HG02884 (cell line): Measurements from ENCODE around the gene GDA.
"Not testable (repeated sequence)": the region's sequence is repeated elsewhere in the genome, so short reads cannot be mapped to it uniquely, and the experiment has no call there.

Source experiments
- ATAC-seq: cut with Tn5 transposase; IDR thresholded peaks from one replicate; pipeline ENCODE4 v1.9.1; 2021; ENCODE audit warnings: mild to moderate bottlenecking, moderate library complexity; ENCODE audit not compliant: unreplicated experiment

The GDA gene

DNA sequence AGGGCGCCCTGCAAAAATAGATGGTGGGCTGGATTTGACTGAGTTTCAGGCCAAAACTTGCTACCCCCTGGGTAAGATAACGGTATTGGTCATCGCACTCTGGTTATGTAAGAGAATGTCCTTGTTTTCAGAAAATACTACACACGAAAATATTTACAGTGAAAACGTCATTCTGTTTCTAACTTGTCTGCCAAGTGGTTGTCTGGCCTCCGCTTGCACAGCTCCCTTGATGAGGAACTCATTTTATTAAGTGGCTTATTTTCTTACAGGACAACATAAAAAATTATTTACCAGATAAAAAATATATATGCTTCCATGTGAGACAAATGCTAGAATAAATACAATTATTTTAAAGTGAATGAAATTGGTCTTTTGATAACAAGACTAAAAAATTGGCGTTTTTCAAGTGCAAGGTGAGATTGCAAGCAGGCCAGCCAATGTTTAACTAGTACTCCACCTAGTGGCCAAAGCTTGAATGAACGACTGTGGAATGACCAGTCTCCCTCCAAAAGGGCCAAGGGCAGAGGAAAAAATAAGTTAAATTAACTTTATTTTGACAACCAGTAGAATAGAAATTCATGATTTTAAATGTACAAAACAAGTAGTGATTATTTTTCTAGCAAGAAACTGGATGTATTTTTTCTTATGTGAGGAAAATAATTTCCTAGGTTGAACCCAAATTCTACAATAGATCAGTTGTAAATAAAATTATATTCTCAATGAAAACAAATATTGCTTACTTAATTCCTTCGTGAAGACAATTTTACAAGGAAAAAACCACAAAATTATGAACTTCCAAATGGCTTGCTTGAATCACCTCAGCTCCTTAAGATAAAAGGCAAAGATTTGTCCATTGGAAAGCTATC lies 122.6 kb downstream of the GDA start:
- ATAC-seq, result peak; percentile 65

DNA sequence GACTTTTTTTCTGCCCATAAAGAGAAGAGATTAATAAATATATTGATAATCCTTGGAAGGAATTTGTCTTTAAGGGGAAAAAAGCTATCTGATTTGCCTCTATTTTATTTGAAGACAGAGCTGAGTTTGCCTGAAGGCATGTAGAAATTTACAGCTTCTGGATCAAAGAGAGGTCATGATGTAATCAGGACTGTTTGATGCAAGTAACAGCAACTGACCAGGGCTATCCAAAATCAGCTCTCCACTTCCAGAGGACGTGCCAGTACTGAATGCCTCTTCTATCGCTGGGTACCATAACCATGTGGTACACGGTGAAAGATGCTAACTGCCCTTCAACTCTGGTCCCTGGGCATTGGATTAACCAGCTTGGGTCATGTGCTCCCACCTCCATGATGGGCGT lies 125.2 kb downstream of the GDA start:
- no peak for ATAC-seq

DNA sequence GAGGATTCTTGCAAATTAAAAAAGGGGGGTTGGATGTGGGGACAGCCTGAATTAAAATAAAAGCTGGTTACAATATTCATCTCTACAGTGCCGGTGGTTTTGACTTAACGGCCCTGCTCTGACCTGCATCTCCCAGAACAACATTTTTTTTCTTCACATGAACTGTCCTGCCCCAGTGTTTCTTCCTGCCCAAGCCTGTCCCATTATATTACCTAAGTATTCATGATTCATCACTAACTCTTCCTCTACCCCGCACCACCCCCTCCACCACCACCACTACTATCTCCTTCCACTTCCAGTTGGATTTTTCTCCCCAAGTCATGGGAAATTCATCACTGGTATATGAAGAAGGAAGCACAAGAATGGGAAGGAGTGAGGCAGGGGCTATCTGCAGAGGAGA lies 125.7 kb downstream of the GDA start:
- no peak for ATAC-seq

DNA sequence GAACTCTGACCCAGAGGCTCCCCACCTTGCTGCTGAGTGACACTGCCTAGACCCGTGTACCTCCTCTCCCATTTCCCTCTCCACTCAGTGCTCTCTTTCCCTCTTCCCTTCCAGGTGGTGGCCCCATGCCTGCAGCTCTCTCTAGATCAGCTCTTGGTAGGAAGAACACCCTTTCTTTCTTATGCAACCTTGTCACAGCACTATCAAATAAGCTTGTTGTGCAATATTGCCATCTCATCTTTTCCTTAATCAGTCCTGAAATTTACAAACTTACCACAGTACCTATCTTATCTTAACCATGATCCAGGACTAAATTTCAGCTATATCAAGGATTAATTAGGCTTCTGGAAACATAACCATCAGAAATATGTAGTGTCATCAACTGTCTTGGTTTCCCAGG lies 127.2 kb downstream of the GDA start:
- no peak for ATAC-seq

DNA sequence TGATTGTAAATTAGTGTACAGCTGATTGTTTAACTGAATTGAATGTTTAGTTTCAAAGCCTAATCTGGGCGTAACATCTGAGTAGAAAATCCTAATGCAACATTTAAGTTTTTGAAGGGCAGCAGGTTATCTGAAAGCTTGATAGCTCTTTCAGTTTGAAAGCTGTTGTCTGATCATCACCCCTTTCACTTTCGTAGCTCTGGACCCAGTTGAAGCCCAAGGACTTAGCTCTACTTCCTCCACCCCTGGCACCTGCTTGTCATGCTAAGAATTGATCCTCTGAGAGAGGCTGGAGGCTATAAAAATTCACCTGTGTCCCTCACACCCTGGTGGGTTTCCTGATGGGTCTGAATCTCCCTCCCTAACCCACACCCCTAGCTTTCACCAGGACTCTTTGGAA lies 129.7 kb downstream of the GDA start:
- ATAC-seq, result peak; percentile 40

DNA sequence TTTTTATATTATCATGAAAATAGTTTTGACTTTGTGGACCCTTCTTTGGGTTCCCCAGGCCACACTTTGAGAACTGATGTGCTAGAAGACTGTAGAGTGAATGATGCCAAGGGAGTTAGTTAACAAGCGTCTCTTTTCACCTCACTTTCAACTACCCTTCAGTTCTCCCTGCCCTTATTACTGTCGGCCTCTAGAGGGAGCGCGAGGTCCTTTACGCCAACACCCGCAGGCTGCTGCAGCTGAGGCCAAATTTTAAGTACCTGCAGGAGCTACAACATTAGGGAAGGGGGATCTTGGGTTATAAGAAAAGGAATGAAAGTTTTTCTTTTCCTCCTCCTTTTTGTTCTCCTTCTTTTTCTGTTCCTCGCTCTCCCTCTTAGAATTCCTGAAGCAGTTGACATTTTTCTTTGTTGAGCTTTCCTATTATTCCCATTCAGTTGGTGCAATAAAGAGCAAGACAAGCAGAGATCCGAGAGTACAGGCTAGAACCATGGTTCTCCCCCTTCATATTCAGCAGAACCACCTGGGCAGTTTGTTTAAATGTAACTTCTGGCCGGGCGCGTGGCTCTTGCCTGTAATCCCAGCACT lies 131.8 kb downstream of the GDA start:
- ATAC-seq, result peak; percentile 93

DNA sequence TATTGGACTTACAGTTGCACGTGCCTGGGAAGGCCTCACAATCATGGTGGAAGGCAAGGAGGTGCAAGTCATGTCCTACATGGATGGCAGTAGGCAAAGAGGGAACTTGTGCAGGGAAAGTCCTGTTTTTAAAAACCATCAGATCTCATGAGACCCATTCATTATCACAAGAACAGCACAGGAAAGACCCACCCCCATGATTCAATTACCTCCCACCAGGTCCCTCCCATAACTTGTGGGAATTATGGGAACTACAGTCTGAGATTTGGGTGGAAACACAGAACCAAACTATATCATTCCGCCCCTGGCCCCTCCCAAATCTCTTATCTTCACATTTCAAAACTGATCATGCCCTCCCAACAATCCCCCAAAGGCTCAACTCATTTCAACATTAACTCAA lies 140.2 kb downstream of the GDA start:
- ATAC-seq, result no peak

DNA sequence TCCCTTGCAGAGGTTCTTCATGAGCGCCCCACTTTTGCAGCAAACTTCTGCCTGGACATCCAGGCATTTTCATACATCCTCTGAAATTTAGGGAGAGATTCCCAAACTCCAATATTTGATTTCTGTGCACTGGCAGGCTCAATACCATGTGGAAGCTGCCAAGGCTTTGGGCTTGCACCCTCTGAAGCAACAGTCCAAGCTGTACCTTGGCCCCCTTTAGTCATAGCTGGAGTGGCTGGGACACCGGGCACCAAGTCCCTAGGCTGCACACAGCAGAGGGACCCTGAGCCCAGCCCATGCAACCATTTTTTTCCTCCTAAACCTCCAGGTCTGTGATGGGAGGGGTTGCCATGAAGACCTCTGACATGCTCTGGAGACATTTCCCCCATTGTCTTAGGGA lies 141.1 kb downstream of the GDA start:
- ATAC-seq, result no peak

DNA sequence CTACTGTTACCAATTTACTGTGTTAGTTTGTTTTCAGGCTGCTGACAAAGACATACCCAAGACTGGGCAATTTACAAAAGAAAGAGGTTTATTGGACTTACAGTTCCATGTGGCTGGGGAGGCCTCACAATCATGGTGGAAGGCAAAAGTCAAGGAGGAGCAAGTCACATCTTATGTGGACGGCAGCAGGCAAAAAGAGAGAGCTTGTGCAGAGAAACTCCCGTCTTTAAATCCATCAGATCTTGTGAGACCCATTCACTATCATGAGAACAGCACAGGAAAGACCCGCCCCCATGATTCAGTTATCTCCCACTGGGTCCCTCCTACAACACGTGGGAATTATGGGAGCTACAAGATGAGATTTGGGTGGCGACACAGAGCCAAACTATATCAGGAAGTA lies 142.3 kb downstream of the GDA start:
- not testable (repeated sequence) for ATAC-seq

DNA sequence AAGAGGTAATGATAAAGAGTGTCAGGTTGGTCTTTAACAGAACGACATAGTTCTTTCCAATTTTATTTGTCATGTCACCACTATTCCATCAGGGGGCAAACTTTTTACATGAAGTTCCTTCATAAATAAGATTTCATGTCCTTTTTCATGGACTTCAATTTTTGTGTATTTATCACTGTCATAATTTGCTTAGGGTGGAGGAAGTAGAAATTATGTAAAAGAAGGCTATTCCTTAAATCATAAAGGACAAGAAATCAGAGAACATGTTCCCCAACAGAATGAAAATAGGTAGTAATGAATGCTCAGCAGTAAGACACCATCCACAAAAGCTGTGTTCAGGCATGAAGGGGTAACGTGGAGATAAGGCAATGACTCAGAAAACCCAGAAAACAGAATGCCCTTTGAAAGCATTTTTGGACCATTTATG lies 143.0 kb downstream of the GDA start:
- no peak for ATAC-seq

DNA sequence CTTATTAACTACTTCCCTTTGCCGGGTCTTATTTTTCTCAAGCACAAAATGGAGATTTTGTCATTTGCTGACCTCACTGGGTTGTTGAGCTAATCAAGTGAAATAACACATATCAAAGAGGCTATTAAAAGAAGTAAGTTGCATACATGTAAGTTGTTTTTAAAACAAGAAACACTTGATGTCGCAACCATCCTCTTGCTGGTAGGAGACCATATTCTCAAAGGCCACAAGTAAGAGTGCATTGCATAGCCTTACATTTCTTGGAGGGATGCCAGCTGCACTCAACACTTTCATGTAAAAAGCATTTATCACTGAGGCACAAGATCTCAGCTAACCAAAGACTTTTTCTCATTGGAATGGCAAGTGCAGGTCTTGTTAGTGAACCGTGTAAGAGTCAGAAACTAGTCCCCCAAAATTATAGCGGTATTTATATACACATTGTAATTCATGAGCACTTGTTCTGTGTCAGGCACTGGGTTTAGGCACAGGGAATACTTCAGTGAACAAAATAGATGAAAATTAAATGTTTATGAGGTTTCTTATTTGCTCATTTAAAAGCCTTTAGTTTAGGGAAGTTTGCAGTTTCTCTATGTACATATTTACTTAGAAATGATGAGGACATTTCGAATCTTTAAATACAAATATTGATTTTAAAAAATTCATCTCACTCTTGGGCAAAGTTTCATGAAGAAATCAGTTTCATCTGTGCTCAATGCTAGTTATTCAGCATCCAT lies 143.8 kb downstream of the GDA start:
- no peak for ATAC-seq

DNA sequence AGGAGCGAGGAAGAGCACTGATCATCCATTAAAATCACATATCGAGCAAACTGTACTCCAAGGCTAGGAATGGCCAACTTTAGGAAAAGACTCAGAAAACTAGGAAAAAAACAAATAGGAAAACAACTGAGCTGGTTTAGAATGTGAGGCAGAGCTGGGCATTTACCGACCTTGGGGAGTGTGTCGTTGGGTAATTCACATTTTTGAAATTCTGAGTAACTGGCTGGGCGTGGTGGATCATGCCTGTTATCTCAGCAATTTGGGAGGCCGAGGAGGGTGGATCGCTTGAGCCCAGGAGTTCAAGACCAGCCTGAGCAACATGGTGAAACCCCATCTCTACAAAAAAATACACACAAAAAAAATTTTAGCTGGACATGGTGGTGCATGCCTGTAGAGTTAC lies 145.7 kb downstream of the GDA start:
- ATAC-seq, result no peak

DNA sequence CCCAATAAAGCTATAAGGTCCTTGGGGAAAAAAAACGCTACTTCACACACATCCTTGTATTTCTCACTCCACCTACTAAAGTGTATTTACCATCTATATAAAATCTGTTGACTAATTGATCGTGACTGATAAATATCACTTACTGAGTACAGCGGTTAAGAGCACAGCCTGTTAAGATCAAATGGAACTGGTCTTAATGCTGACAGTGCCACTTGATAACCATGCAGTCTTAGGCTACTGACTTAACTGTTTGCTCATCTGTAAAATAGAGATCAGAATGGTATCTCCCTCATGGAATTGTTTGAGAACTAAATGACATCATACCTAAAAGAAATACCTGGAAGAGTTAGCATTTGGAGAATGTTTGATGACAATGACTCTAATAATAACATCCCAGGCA lies 148.3 kb downstream of the GDA start:
- no peak for ATAC-seq

DNA sequence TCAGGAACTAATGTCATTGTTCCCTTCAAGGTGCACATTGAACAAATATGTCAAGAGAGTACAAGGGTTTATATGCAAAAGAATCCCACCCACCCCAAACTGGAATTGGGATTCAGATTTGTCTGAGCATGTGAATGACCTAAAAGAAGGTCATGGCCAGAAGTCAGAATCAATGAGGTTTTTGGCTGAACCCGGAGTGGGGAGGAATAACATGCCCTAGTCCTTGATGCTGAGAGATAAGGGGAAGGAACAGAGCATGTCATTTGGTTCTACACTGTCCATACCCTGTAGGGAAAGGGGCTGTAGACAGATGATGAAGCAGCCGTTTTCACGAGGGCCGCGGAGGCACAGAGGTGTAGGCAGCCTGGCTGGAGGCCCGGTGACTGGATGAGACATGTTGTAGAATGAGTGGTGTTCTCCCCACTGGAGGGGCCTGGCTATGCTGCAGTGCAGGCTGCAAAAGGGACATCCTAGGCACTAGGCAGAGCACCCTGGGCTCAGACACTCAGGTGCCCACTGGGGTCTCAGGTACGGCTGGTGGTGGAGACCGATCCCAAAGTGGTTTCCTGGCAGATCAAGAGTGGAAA lies 149.9 kb downstream of the GDA start:
- no peak for ATAC-seq

DNA sequence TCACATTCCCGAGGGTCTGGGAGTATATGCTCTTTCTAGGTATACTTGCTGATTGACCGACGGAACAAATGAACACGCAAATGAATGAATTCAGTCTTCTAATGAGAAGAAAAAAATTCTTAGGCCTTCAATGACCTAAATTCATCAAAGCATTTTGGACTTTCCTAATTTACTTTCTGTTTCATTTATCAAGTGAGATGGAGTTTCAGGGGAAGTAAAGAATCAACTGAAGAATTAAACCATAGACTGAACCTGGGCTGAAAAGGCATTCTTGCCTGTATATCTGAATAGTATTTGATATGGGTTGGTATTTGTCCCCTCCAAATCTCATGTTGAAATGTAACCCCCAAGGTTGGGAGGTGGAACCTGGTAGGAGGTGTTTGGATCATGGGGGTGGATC lies 151.6 kb downstream of the GDA start:
- no peak for ATAC-seq
